ENCODE measurements around the gene THSD7B.

Gene THSD7B

GRCh38 chr2:136765256-136766072 is at the start of gene THSD7B:
THSD7B (plus strand) TSS chr2:136765545; CDS start chr2:136882179, 116,634 bp downstream.
- H3K4me3 ChIP-seq (ENCODE audit: control insufficient read depth, low read depth, low read length) = no peak within 1 kb of the TSS; the same call in 1 of the 2 replicates
- DNase-seq (ENCODE audit: low read depth) = no peak
- no peak for TF ChIP-seq CTCF (IDR thresholded peaks at IDR 0.05; ENCODE audit: control insufficient read depth, insufficient read depth, low read depth, low read length, missing control alignments)

- no peak for TF ChIP-seq CTCF (IDR thresholded peaks at IDR 0.05; ENCODE audit: control insufficient read depth, insufficient read depth, low read depth, low read length, missing control alignments)
- no peak for DNase-seq (ENCODE audit: low read depth)
- no peak overlapping the region for H3K4me3 ChIP-seq (ENCODE audit: control insufficient read depth, low read depth, low read length)
Measured at GRCh38 chr2:136718273-136718672, 47.1 kb upstream of the THSD7B start.

GRCh38 chr2:136727973-136728699 is 37.2 kb upstream of the THSD7B start:
- no peak for TF ChIP-seq CTCF (IDR thresholded peaks at IDR 0.05; ENCODE audit: control insufficient read depth, insufficient read depth, low read depth, low read length, missing control alignments)
- no peak overlapping the region for H3K4me3 ChIP-seq (ENCODE audit: control insufficient read depth, low read depth, low read length)
- DNase-seq (ENCODE audit: low read depth) = no peak

- DNase-seq (ENCODE audit: low read depth) = no peak
- H3K4me3 ChIP-seq (ENCODE audit: control insufficient read depth, low read depth, low read length) = no peak overlapping the region
- no peak for TF ChIP-seq CTCF (IDR thresholded peaks at IDR 0.05; ENCODE audit: control insufficient read depth, insufficient read depth, low read depth, low read length, missing control alignments)
Measured at GRCh38 chr2:136736236-136736635, 29.1 kb upstream of the THSD7B start.

GRCh38 chr2:136738044-136738443 is 27.3 kb upstream of the THSD7B start:
- H3K4me3 ChIP-seq (ENCODE audit: control insufficient read depth, low read depth, low read length) = no peak overlapping the region
- no peak for TF ChIP-seq CTCF (IDR thresholded peaks at IDR 0.05; ENCODE audit: control insufficient read depth, insufficient read depth, low read depth, low read length, missing control alignments)
- DNase-seq (ENCODE audit: low read depth) = no peak

- DNase-seq (ENCODE audit: low read depth) = no peak
- no peak overlapping the region for H3K4me3 ChIP-seq (ENCODE audit: control insufficient read depth, low read depth, low read length)
- TF ChIP-seq CTCF (IDR thresholded peaks at IDR 0.05; ENCODE audit: control insufficient read depth, insufficient read depth, low read depth, low read length, missing control alignments) = no peak
Measured at GRCh38 chr2:136741471-136741870, 23.9 kb upstream of the THSD7B start.

Data from AG09309 (cell line).